HCT116 (cell line): Measurements from ENCODE around the gene CECR2. TPM values are rescaled to one million over a fixed set of nuclear protein-coding genes. Genes with fewer than 3 reads are reported as not detected.

Experiments
- ATAC-seq: fragments of 200-7000 bp; cut with Tn5 transposase; 2 replicates; pipeline ENCODE4 v1.9.1; 2020; ENCODE audit warnings: mild to moderate bottlenecking, moderate library complexity
- BruUV-seq: library from RNA; stranded (reverse); fragments of 400-500 nt; replicated peaks from 2 replicates; lab custom pipeline; 2021; lab: Mats Ljungman, UMichigan
- CTCF ChIA-PET: fragments of 300-600 bp; sonication (Branson Sonifier 250); formaldehyde crosslinking; loops from one replicate; lab custom pipeline; 2021; ENCODE audit warnings: antibody characterized with exemption; lab: Charles Lee
- POLR2A ChIA-PET: fragments of 300-600, 350-600 bp; sonication (Branson Sonifier 250); formaldehyde crosslinking; loops from one replicate; lab custom pipeline; 2021; ENCODE audit warnings: antibody characterized with exemption; lab: Charles Lee
- RAD21 ChIA-PET, 2 experiments: fragments of 300-600 bp; sonication (Branson Sonifier 250); formaldehyde crosslinking; loops; one replicate each; lab custom pipeline; 2023; ENCODE audit warnings: low total read pairs in 2 of 2; ENCODE audit not compliant: uncharacterized antibody in 2 of 2, unreplicated experiment in 2 of 2, low non-redundant PET in 1 of 2; lab: Charles Lee
- DNase-seq: peaks from one replicate; pipeline ENCODE4 v3.0.0-alpha.2; 2010; ENCODE audit warnings: low read depth, low spot score
- H2AFZ ChIP-seq: fragments of 200-600 bp; shearing (Covaris generic), sonication (generic); 2 replicates; pipeline ENCODE4 v1.6.1; 2017; ENCODE audit warnings: low read depth, mixed run types, mixed read lengths, antibody characterized with exemption, low read length; ENCODE audit not compliant: poor library complexity, severe bottlenecking
- H3K27ac ChIP-seq: 2 replicates; pipeline ENCODE4 v1.5.1; 2012; ENCODE audit warnings: low read depth, low read length
- H3K27me3 ChIP-seq: fragments of 200-600 bp; sonication (generic); 2 replicates; pipeline ENCODE4 v1.6.1; 2016; ENCODE audit warnings: mixed run types, low read length, mixed read lengths; ENCODE audit not compliant: insufficient read depth
- H3K36me3 ChIP-seq, 2 experiments: fragments of 200-500 bp in 1 of 2; fragments of 200-600 bp in 1 of 2; sonication (Bioruptor generic) in 1 of 2; sonication (generic) in 1 of 2; 2 replicates each; pipeline versions ENCODE4 v1.5.1 to v1.6.1; 2014 to 2016; ENCODE audit warnings: low read length in 2 of 2, inconsistent platforms in 1 of 2, mixed read lengths in 1 of 2, mixed run types in 1 of 2; ENCODE audit not compliant: insufficient read depth in 2 of 2, control insufficient read depth in 1 of 2
- H3K4me1 ChIP-seq, 2 experiments: fragments of 200-600 bp in 1 of 2; sonication (generic) in 1 of 2; 2 replicates each; pipeline versions ENCODE4 v1.5.1 to v1.6.1; 2012 to 2017; ENCODE audit warnings: low read length in 2 of 2, inconsistent platforms in 1 of 2, mild to moderate bottlenecking in 1 of 2, mixed read lengths in 1 of 2, mixed run types in 1 of 2, moderate library complexity in 1 of 2; ENCODE audit not compliant: insufficient read depth in 2 of 2, control insufficient read depth in 1 of 2
- H3K4me2 ChIP-seq: fragments of 200-600 bp; sonication (generic); 2 replicates; pipeline ENCODE4 v1.6.1; 2017; ENCODE audit warnings: mixed run types, low read length, mixed read lengths
- H3K4me3 ChIP-seq, 2 experiments: fragments of 200-600 bp in 1 of 2; sonication (generic) in 1 of 2; replicated peaks in 1 of 2; 2 replicates each; pipeline ENCODE4 v1.5.1; 2011 to 2016; ENCODE audit warnings: low read length in 2 of 2, control low read depth in 1 of 2, low read depth in 1 of 2, mild to moderate bottlenecking in 1 of 2, mixed read lengths in 1 of 2, mixed run types in 1 of 2
- H3K79me2 ChIP-seq: fragments of 200-600 bp; sonication (generic); 2 replicates; pipeline ENCODE4 v1.6.1; 2017; ENCODE audit warnings: mild to moderate bottlenecking, mixed run types, low read length, moderate library complexity, mixed read lengths; ENCODE audit not compliant: insufficient read depth
- H3K9ac ChIP-seq: fragments of 200-600 bp; sonication (generic); 2 replicates; pipeline ENCODE4 v1.6.1; 2016; ENCODE audit warnings: low read length, mixed read lengths
- H3K9me2 ChIP-seq: fragments of 200-600 bp; sonication (generic), shearing (Covaris generic); 2 replicates; pipeline ENCODE4 v1.6.1; 2017; ENCODE audit warnings: mixed run types, mild to moderate bottlenecking, moderate library complexity; ENCODE audit not compliant: insufficient read depth
- H3K9me3 ChIP-seq, 2 experiments: fragments of 200-500 bp in 1 of 2; fragments of 200-600 bp in 1 of 2; sonication (Bioruptor generic) in 1 of 2; sonication (generic) in 1 of 2; 2 replicates each; pipeline ENCODE4 v1.6.1; 2014 to 2017; ENCODE audit warnings: low read length in 2 of 2, mixed read lengths in 2 of 2, inconsistent platforms in 1 of 2, low read depth in 1 of 2, mild to moderate bottlenecking in 1 of 2, mixed run types in 1 of 2, moderate library complexity in 1 of 2; ENCODE audit not compliant: control insufficient read depth in 1 of 2, insufficient read depth in 1 of 2
- H4K20me1 ChIP-seq: fragments of 200-600 bp; sonication (generic), shearing (Covaris generic); 2 replicates; pipeline ENCODE4 v1.6.1; 2017; ENCODE audit warnings: mixed run types, mild to moderate bottlenecking, moderate library complexity; ENCODE audit not compliant: insufficient read depth
- CTCF ChIP-seq, 3 experiments: fragments of 200-600 bp in 1 of 3; sonication (generic) in 1 of 3; IDR thresholded peaks in 2 of 3; conservative IDR thresholded peaks in 1 of 3; 2 replicates each; pipeline ENCODE4 v1.5.1; 2012 to 2017; ENCODE audit warnings: low read depth in 2 of 3, low read length in 2 of 3, antibody characterized with exemption in 1 of 3, borderline replicate concordance in 1 of 3, control low read depth in 1 of 3, mild to moderate bottlenecking in 1 of 3, mixed read lengths in 1 of 3, mixed run types in 1 of 3, moderate library complexity in 1 of 3; ENCODE audit not compliant: insufficient read depth in 1 of 3
- ELF1 ChIP-seq: IDR thresholded peaks from 2 replicates; pipeline ENCODE4 v1.6.1; 2012; ENCODE audit warnings: low read depth, borderline replicate concordance
- JUND ChIP-seq: IDR thresholded peaks from 2 replicates; pipeline ENCODE4 v1.6.1; 2012
- SRF ChIP-seq: IDR thresholded peaks from 2 replicates; pipeline ENCODE4 v1.6.1; 2012; ENCODE audit warnings: low read depth
- YY1 ChIP-seq: IDR thresholded peaks from 2 replicates; pipeline ENCODE4 v1.6.1; 2011; ENCODE audit warnings: low read length, low read depth, moderate library complexity, mild to moderate bottlenecking; ENCODE audit not compliant: insufficient replicate concordance; ENCODE audit errors: extremely low read depth
- ZFX ChIP-seq: fragments of 450-650 bp; IDR thresholded peaks from 2 replicates; pipeline ENCODE4 v1.6.1; 2017
- ZNF274 ChIP-seq: fragments of 200-500 bp; sonication (Bioruptor generic); IDR thresholded peaks from 2 replicates; pipeline ENCODE4 v1.6.1; 2014; ENCODE audit warnings: mild to moderate bottlenecking, low read depth, low read length, inconsistent platforms
- intact Hi-C: fragments of 100-400 bp; cut with micrococcal nuclease; formaldehyde crosslinking; loops from 2 replicates; pipeline ENCODE4 v1.10.0; 2022
- total RNA-seq: library from RNA; stranded (reverse); gene quantifications from one replicate; pipeline ENCODE4 v1.2.1, GENCODE V29; 2021; ENCODE audit not compliant: unreplicated experiment
- TF ChIP-seq, protein P1 (sequence below): IDR thresholded peaks from 2 replicates; pipeline ENCODE4 v1.6.1; 2012; ENCODE audit warnings: low read depth

CECR2 gene
- total RNA-seq, 1 experiment from 2014 or later = 6.0 TPM

DNA sequence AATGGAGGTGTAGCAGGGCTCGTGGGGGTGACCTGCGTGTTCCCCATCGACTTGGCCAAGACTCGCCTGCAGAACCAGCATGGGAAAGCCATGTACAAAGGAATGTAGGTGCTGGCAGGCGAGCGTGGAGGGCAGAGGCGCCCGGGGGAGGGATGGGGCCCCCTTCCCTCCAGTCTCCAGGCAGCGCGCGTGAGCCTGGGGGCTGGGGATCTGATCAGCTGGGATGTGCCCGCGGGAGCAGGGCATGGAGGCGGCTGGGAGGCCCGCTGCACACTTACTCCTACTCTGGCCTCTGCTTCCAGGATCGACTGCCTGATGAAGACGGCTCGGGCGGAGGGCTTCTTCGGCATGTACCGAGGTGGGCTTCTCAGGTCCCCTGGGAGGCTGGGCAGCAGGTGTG, 211.8 kb downstream of the CECR2 start:
- Histone ChIP-seq H3K27ac (no peak overlapping the region), H3K4me1 (peaks cover 0 to 5% of the 10 kb centered on the region in 2 experiments; a peak in 1 of 4 replicates), H2AFZ (no peak overlapping the region), H3K79me2 (no peaks in the 10 kb centered on the region), H3K27me3 (no peaks in the 10 kb centered on the region), H3K9me2 (no peaks in the 10 kb centered on the region), H3K4me2 (no peak overlapping the region), H3K36me3 (no peaks in the 10 kb centered on the region), H3K9me3 (no peaks in the 10 kb centered on the region), H3K4me3 (no peak overlapping the region), H3K9ac (no peak overlapping the region), H4K20me1 (no peaks in the 10 kb centered on the region)
- ChIA-PET CTCF (no interaction called here), RAD21 (no interaction called here), POLR2A (no interaction called here)
- DNase-seq (no peak), ATAC-seq (no peak)
- TF ChIP-seq ZFX = no peak
- no peak for TF ChIP-seq SRF
- TF ChIP-seq, protein P1, sequence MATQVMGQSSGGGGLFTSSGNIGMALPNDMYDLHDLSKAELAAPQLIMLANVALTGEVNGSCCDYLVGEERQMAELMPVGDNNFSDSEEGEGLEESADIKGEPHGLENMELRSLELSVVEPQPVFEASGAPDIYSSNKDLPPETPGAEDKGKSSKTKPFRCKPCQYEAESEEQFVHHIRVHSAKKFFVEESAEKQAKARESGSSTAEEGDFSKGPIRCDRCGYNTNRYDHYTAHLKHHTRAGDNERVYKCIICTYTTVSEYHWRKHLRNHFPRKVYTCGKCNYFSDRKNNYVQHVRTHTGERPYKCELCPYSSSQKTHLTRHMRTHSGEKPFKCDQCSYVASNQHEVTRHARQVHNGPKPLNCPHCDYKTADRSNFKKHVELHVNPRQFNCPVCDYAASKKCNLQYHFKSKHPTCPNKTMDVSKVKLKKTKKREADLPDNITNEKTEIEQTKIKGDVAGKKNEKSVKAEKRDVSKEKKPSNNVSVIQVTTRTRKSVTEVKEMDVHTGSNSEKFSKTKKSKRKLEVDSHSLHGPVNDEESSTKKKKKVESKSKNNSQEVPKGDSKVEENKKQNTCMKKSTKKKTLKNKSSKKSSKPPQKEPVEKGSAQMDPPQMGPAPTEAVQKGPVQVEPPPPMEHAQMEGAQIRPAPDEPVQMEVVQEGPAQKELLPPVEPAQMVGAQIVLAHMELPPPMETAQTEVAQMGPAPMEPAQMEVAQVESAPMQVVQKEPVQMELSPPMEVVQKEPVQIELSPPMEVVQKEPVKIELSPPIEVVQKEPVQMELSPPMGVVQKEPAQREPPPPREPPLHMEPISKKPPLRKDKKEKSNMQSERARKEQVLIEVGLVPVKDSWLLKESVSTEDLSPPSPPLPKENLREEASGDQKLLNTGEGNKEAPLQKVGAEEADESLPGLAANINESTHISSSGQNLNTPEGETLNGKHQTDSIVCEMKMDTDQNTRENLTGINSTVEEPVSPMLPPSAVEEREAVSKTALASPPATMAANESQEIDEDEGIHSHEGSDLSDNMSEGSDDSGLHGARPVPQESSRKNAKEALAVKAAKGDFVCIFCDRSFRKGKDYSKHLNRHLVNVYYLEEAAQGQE = no peak
- no peak for TF ChIP-seq ELF1
- TF ChIP-seq JUND = no peak
- no peak for TF ChIP-seq ZNF274
- no peak for TF ChIP-seq CTCF (IDR thresholded peaks at IDR 0.05 in 2 of 3, conservative IDR thresholded peaks at IDR 0.05 in 1 of 3; ENCODE audit: borderline replicate concordance in 1 of 3, insufficient read depth in 1 of 3, low read depth in 2 of 3, low read length in 2 of 3)
- TF ChIP-seq YY1 = no peak
- BruUV-seq = no TSS peak
- intact Hi-C loops = no loop called here
